ENCODE results near the gene LGALS7. TPM values are rescaled to one million over a fixed set of nuclear protein-coding genes. Genes with fewer than 3 reads are reported as not detected.
"Not testable (repeated sequence)": the region's sequence is repeated elsewhere in the genome, so short reads cannot be mapped to it uniquely, and the experiment has no call there.

LGALS7 gene
- total RNA-seq, result not detected
- 0 reads per million in 2 donors for total RNA-seq

- Mint-ChIP-seq H3K27me3 (peaks cover 2% of the 10 kb centered on the region), H3K4me3 (no peak within 1 kb of the TSS), H3K36me3 (ENCODE audit: low read depth) (no peaks in the 10 kb centered on the region), H3K4me1 (peaks cover 6% of the 10 kb centered on the region), H3K27ac (no peak within 1 kb of the TSS)
- H3K9me3 ChIP-seq (ENCODE audit: control insufficient read depth, low read length, poor library complexity, severe bottlenecking), result no peaks in the 10 kb centered on the region
- no peak for ATAC-seq
- no peak for DNase-seq
Observed at GRCh38 chr19:38773469-38774177, at the start of gene LGALS7. Gene LGALS7 (minus strand): TSS chr19:38773517. CDS start chr19:38773492, 25 bp downstream.

DNA sequence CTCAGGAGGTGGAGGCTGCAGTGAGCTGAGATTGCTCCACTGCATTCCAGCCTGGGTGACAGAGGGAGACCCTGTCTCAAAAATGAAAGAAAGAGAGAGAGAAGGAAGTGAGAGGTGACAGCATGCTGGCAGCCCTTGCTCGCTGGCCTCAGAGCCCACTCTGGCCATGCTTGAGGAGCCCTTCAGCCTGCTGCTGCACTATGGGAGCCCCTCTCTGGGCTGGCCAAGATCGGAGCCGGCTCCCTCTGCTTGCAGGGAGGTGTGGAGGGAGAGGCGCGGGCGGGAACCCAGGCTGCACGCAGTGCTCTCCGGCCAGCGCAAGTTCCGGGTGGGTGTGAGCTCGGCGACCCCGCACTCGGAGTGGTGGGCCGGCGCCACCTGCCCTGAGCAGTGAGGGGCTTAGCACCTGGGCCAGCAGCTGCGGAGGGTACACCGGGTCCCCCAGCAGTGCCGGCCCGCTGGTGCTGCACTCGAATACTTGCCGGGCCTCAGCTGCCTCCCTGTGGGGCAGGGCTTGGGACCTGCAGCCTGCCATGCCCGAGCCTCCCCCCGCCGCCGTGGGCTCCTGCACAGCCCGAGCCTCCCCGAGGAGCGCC, 48.0 kb upstream of the LGALS7 start:
- H3K36me3 Mint-ChIP-seq (ENCODE audit: low read depth); DNase-seq: not testable (repeated sequence)
- peak overlapping the region; percentile 79 for H3K27ac Mint-ChIP-seq

GRCh38 chr19:38819231-38819920, 46.1 kb upstream of the LGALS7 start:
- ATAC-seq, result no peak
- DNase-seq, result no peak
- no peaks in the 10 kb centered on the region for H3K9me3 ChIP-seq (ENCODE audit: control insufficient read depth, low read length, poor library complexity, severe bottlenecking)
- Mint-ChIP-seq H3K4me3 (no peak overlapping the region), H3K27ac (no peak overlapping the region), H3K36me3 (ENCODE audit: low read depth) (peaks cover 8% of the 10 kb centered on the region), H3K4me1 (peaks cover 15% of the 10 kb centered on the region), H3K27me3 (no peaks in the 10 kb centered on the region)

More for the DNA sequence above, 48.0 kb upstream of the LGALS7 start:
- not testable (repeated sequence) for H3K27me3 Mint-ChIP-seq; ATAC-seq; H3K9me3 ChIP-seq (ENCODE audit: control insufficient read depth, low read length, poor library complexity, severe bottlenecking); H3K4me3 Mint-ChIP-seq
- H3K4me1 Mint-ChIP-seq, result peaks cover 16% of the 10 kb centered on the region

DNA sequence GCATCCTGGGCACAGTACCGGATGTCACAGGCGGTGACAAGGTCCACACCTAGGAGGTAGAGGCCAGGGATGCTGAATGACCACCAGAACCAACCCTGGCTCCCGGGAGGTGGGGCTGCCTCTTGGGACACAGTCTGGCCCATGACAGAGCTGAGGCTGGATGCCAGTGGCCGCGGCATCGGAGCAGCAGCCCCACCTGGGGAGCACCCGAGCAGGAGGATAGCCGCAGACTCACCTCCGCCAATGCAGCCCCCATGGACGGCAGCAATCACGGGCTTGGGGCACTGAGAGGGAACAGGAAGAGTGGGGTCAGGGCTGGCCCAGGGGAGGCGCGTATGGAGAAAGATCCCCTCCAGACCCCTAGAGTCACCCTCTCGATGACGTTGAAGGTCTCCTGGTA, 43.8 kb upstream of the LGALS7 start:
- no peak overlapping the region for H3K27ac Mint-ChIP-seq
- DNase-seq, result no peak
- H3K36me3 Mint-ChIP-seq (ENCODE audit: low read depth), result peaks cover 5% of the 10 kb centered on the region
- peaks cover 7% of the 10 kb centered on the region for H3K4me1 Mint-ChIP-seq
- no peak for ATAC-seq
- H3K27me3 Mint-ChIP-seq, result no peaks in the 10 kb centered on the region
- H3K4me3 Mint-ChIP-seq, result no peak overlapping the region
- H3K9me3 ChIP-seq (ENCODE audit: control insufficient read depth, low read length, poor library complexity, severe bottlenecking), result no peaks in the 10 kb centered on the region

- no peak for ATAC-seq
- Mint-ChIP-seq H3K36me3 (ENCODE audit: low read depth) (peaks cover 5% of the 10 kb centered on the region), H3K27me3 (no peaks in the 10 kb centered on the region), H3K4me3 (no peak overlapping the region), H3K27ac (no peak overlapping the region), H3K4me1 (peaks cover 7% of the 10 kb centered on the region)
- DNase-seq, result no peak
- H3K9me3 ChIP-seq (ENCODE audit: control insufficient read depth, low read length, poor library complexity, severe bottlenecking), result no peaks in the 10 kb centered on the region
Observed at GRCh38 chr19:38816131-38816750, 42.9 kb upstream of the LGALS7 start.

GRCh38 chr19:38815059-38816001, 42.0 kb upstream of the LGALS7 start:
- no peak for DNase-seq

GRCh38 chr19:38813932-38814331, 40.6 kb upstream of the LGALS7 start:
- H3K4me1 Mint-ChIP-seq; H3K4me3 Mint-ChIP-seq; ATAC-seq; H3K36me3 Mint-ChIP-seq (ENCODE audit: low read depth); H3K9me3 ChIP-seq (ENCODE audit: control insufficient read depth, low read length, poor library complexity, severe bottlenecking); H3K27me3 Mint-ChIP-seq; DNase-seq: not testable (repeated sequence)
- H3K27ac Mint-ChIP-seq, result peak overlapping the region; percentile 79

More at GRCh38 chr19:38815059-38816001, 42.0 kb upstream of the LGALS7 start:
- Mint-ChIP-seq H3K36me3 (ENCODE audit: low read depth) (peaks cover 3% of the 10 kb centered on the region), H3K27ac (no peak overlapping the region), H3K4me1 (peaks cover 4% of the 10 kb centered on the region), H3K27me3 (no peaks in the 10 kb centered on the region), H3K4me3 (no peak overlapping the region)
- no peak for ATAC-seq
- H3K9me3 ChIP-seq (ENCODE audit: control insufficient read depth, low read length, poor library complexity, severe bottlenecking), result no peaks in the 10 kb centered on the region

DNA sequence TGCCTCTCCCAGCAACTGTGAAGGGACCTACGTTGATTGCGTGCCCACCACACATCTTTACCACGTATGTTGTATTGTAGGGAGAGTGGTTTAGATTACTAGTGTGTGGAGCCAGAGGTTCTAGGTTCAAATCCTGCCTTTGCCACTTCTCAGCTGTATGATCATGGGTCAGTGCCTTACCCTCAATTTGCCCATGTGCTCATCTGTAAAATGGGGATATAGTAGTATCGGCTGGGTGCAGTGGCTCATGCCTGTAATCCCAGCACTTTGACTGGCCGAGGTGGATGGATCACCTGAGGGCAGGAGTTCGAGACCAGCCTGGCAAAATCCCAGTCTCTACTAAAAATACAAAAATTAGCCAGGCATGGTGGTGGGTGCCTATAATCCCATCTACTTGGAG, 40.0 kb upstream of the LGALS7 start:
- no peak for ATAC-seq
- no peaks in the 10 kb centered on the region for H3K27me3 Mint-ChIP-seq
- peaks cover 2% of the 10 kb centered on the region for H3K4me1 Mint-ChIP-seq

DNA sequence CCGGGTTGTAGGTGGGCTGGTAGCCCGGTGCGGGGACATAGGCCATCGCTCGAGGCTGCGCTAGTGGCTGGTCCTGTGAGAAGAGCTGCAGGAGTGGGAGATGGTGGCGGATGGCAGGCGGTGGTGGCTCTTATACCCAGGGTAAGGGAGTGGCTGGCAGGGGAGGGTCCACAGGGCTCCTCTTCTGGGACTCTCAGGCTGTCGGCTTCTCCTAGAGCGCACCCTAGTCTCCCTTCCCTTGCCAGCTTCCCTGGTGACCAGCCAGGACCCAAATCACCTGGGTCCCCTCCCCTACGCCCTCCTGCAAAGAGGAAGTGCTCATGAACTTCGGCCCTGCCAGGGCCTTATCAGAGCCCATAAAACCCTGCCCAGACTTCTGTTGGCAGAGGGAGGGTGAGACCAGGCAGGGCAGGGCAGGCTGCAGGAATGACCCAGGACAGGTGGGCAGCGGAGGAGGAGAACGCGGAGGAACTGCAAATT, 39.6 kb upstream of the LGALS7 start, which contains the start of gene LGALS4:
LGALS4 (minus strand) TSS at position 105 of the 480 bp plus-strand sequence; CDS start at position 46, 59 bp downstream.
- peaks cover 2% of the 10 kb centered on the region for H3K4me1 Mint-ChIP-seq
- peaks cover 3% of the 10 kb centered on the region for H3K36me3 Mint-ChIP-seq (ENCODE audit: low read depth)
- H3K9me3 ChIP-seq (ENCODE audit: control insufficient read depth, low read length, poor library complexity, severe bottlenecking), result no peaks in the 10 kb centered on the region
- no peak within 1 kb of the TSS for H3K4me3 Mint-ChIP-seq
- DNase-seq (no peak), ATAC-seq (no peak)
- H3K27me3 Mint-ChIP-seq, result no peaks in the 10 kb centered on the region
- peak within 1 kb of the TSS; percentile 79 for H3K27ac Mint-ChIP-seq

More for the DNA sequence above, 40.0 kb upstream of the LGALS7 start:
- peaks cover 3% of the 10 kb centered on the region for H3K36me3 Mint-ChIP-seq (ENCODE audit: low read depth)
- no peak for DNase-seq
- no peak overlapping the region for H3K4me3 Mint-ChIP-seq
- H3K27ac Mint-ChIP-seq, result peak overlapping the region; percentile 79
- no peaks in the 10 kb centered on the region for H3K9me3 ChIP-seq (ENCODE audit: control insufficient read depth, low read length, poor library complexity, severe bottlenecking)

GRCh38 chr19:38812009-38812840, 38.9 kb upstream of the LGALS7 start:
- Mint-ChIP-seq H3K4me3 (no peak overlapping the region), H3K27me3 (no peaks in the 10 kb centered on the region), H3K36me3 (ENCODE audit: low read depth) (peaks cover 3% of the 10 kb centered on the region), H3K4me1 (peaks cover 2% of the 10 kb centered on the region), H3K27ac (peak overlapping the region; percentile 75)
- no peaks in the 10 kb centered on the region for H3K9me3 ChIP-seq (ENCODE audit: control insufficient read depth, low read length, poor library complexity, severe bottlenecking)
- ATAC-seq (no peak), DNase-seq (no peak)

DNA sequence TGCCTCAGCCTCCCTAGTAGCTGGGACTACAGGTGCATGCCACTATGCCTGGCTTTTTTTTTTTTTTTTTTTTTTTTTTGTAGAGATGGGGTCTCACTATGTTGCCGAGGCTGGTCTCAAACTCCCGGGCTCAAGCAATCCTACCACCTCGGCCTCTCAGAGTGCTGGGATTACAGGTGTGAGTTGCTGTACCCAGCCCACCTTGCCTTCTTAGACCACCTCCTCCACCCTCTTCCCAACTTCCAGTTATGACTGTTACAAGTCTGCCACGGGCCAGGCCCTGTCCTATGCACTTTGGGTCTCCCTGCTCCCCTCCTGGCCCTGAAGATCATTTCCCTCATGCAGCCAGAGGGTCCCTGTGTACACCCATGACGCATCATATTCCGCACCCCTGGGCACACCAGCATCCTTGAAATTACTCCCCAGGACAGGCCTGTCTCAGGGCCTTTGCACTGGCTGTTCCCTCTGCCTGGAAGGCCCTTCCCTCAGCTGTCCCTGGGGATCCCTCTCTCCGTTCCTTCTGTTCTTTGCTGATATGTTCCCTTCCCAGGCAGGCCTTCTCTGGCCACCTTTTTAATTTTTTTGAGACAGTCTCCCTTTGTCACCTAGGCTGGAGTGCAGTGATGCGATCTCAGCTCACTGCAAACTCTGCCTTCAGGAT, 36.4 kb upstream of the LGALS7 start:
- no peaks in the 10 kb centered on the region for H3K27me3 Mint-ChIP-seq
- ATAC-seq (no peak), DNase-seq (no peak)
- no peak overlapping the region for H3K27ac Mint-ChIP-seq
- H3K4me1 Mint-ChIP-seq, result peaks cover 7% of the 10 kb centered on the region
- H3K4me3 Mint-ChIP-seq, result no peak overlapping the region
- no peaks in the 10 kb centered on the region for H3K9me3 ChIP-seq (ENCODE audit: control insufficient read depth, low read length, poor library complexity, severe bottlenecking)
- no peaks in the 10 kb centered on the region for H3K36me3 Mint-ChIP-seq (ENCODE audit: low read depth)
